ENCODE results near the gene PRMT3.
"Not testable (repeated sequence)": the region's sequence is repeated elsewhere in the genome, so short reads cannot be mapped to it uniquely, and the experiment has no call there.

PRMT3 gene

GRCh38 chr11:20387261-20388095 is at the start of gene PRMT3:
PRMT3 (plus strand) TSS chr11:20387716; CDS start chr11:20387747, 31 bp downstream.
- in situ Hi-C loops (cut with MboI; ENCODE audit: low sequenced_read_pairs), result no loop called here

- in situ Hi-C loops (cut with MboI; ENCODE audit: low sequenced_read_pairs), result no loop called here
These were observed 45.0 kb upstream of the PRMT3 start for GRCh38 chr11:20342347-20343141.

GRCh38 chr11:20351136-20351535 is 36.4 kb upstream of the PRMT3 start:
- in situ Hi-C loops (cut with MboI; ENCODE audit: low sequenced_read_pairs), result no loop called here

GRCh38 chr11:20351751-20352262 is 35.7 kb upstream of the PRMT3 start:
- in situ Hi-C loops (cut with MboI; ENCODE audit: low sequenced_read_pairs), result no loop called here

- in situ Hi-C loops (cut with MboI; ENCODE audit: low sequenced_read_pairs), result no loop called here
These were observed 33.6 kb upstream of the PRMT3 start for GRCh38 chr11:20353829-20354434.

GRCh38 chr11:20355221-20356219 is 32.0 kb upstream of the PRMT3 start:
- in situ Hi-C loops (cut with MboI; ENCODE audit: low sequenced_read_pairs), result no loop called here

- in situ Hi-C loops (cut with MboI; ENCODE audit: low sequenced_read_pairs), result no loop called here
These were observed 30.4 kb upstream of the PRMT3 start for GRCh38 chr11:20357150-20357549.

GRCh38 chr11:20360650-20361049 is 26.9 kb upstream of the PRMT3 start:
- in situ Hi-C loops (cut with MboI; ENCODE audit: low sequenced_read_pairs), result no loop called here

- in situ Hi-C loops (cut with MboI; ENCODE audit: low sequenced_read_pairs), result no loop called here
These were observed 25.0 kb upstream of the PRMT3 start for GRCh38 chr11:20362481-20362880.

- in situ Hi-C loops (cut with MboI; ENCODE audit: low sequenced_read_pairs), result no loop called here
These were observed 24.4 kb upstream of the PRMT3 start for GRCh38 chr11:20363149-20363499.

- in situ Hi-C loops (cut with MboI; ENCODE audit: low sequenced_read_pairs), result no loop called here
These were observed 23.8 kb upstream of the PRMT3 start, which contains the start of gene HTATIP2 for GRCh38 chr11:20363500-20364340. HTATIP2 (plus strand) TSS chr11:20363714; CDS start chr11:20364238, 524 bp downstream.

- in situ Hi-C loops (cut with MboI; ENCODE audit: low sequenced_read_pairs), result no loop called here
These were observed 23.1 kb upstream of the PRMT3 start for GRCh38 chr11:20364341-20364792.

GRCh38 chr11:20365465-20365864 is 22.1 kb upstream of the PRMT3 start:
- in situ Hi-C loops (cut with MboI; ENCODE audit: low sequenced_read_pairs), result not testable (repeated sequence)

GRCh38 chr11:20367313-20367948 is 20.1 kb upstream of the PRMT3 start:
- in situ Hi-C loops (cut with MboI; ENCODE audit: low sequenced_read_pairs), result no loop called here

GRCh38 chr11:20368438-20368837 is 19.1 kb upstream of the PRMT3 start:
- in situ Hi-C loops (cut with MboI; ENCODE audit: low sequenced_read_pairs), result no loop called here

- in situ Hi-C loops (cut with MboI; ENCODE audit: low sequenced_read_pairs), result no loop called here
These were observed 17.7 kb upstream of the PRMT3 start for GRCh38 chr11:20369826-20370225.

GRCh38 chr11:20372081-20372626 is 15.4 kb upstream of the PRMT3 start:
- in situ Hi-C loops (cut with MboI; ENCODE audit: low sequenced_read_pairs), result no loop called here

- in situ Hi-C loops (cut with MboI; ENCODE audit: low sequenced_read_pairs), result no loop called here
These were observed 14.4 kb upstream of the PRMT3 start for GRCh38 chr11:20373147-20373546.
